Muscle layer of colon (tissue), 2 donors: ENCODE results near the gene MCFD2.
A peak's percentile ranks its signal among the peaks of the same experiment; 100 is the strongest.

Experiments
- H3K27ac ChIP-seq: one replicate; pipeline ENCODE4 v1.7.0; 2013; ENCODE audit warnings: low read depth, mild to moderate bottlenecking, low read length, moderate library complexity
- H3K27me3 ChIP-seq, 2 donors: one replicate each; pipeline ENCODE4 v1.7.0; 2013; ENCODE audit warnings: low read length in 2 of 2, mild to moderate bottlenecking in 2 of 2; ENCODE audit not compliant: insufficient read depth in 2 of 2, control insufficient read depth in 1 of 2
- H3K36me3 ChIP-seq: one replicate; pipeline ENCODE4 v1.7.0; 2013; ENCODE audit warnings: mild to moderate bottlenecking, low read length; ENCODE audit not compliant: insufficient read depth
- H3K4me1 ChIP-seq: one replicate; pipeline ENCODE4 v1.7.0; 2013; ENCODE audit warnings: mild to moderate bottlenecking, low read length; ENCODE audit not compliant: insufficient read depth
- H3K4me3 ChIP-seq, 2 donors: one replicate each; pipeline ENCODE4 v1.7.0; 2013; ENCODE audit warnings: low read length in 2 of 2, low read depth in 1 of 2, mild to moderate bottlenecking in 1 of 2, moderate library complexity in 1 of 2
- H3K9ac ChIP-seq: one replicate; pipeline ENCODE4 v1.7.0; 2013; ENCODE audit warnings: low read length
- H3K9me3 ChIP-seq: one replicate; pipeline ENCODE4 v1.7.0; 2013; ENCODE audit warnings: mild to moderate bottlenecking, low read length
- donor health status: abdominal sarcoma.
- donor health status: Adenocarcinoma of cecum.

Gene MCFD2

GRCh38 chr2:46951290-46952064, 35.9 kb upstream of the MCFD2 start:
- H3K4me1 ChIP-seq = peaks cover 14% of the 10 kb centered on the region
- H3K4me3 ChIP-seq = no peak overlapping the region
- no peak overlapping the region for H3K27ac ChIP-seq
- H3K9me3 ChIP-seq = no peaks in the 10 kb centered on the region
- H3K9ac ChIP-seq = no peak overlapping the region
- no peaks in the 10 kb centered on the region for H3K27me3 ChIP-seq
- H3K36me3 ChIP-seq = peaks cover 26% of the 10 kb centered on the region

- H3K27me3 ChIP-seq = no peaks in the 10 kb centered on the region
- H3K27ac ChIP-seq = no peak overlapping the region
- no peak overlapping the region for H3K4me3 ChIP-seq
- H3K4me1 ChIP-seq = peaks cover 7% of the 10 kb centered on the region
- H3K9ac ChIP-seq = no peak overlapping the region
- no peaks in the 10 kb centered on the region for H3K9me3 ChIP-seq
- peaks cover 18% of the 10 kb centered on the region for H3K36me3 ChIP-seq
Measured at GRCh38 chr2:46950314-46950713, 34.7 kb upstream of the MCFD2 start.

GRCh38 chr2:46947841-46948240, 32.2 kb upstream of the MCFD2 start:
- Histone ChIP-seq H3K9ac (no peak overlapping the region), H3K9me3 (no peaks in the 10 kb centered on the region), H3K4me3 (no peak overlapping the region), H3K36me3 (peaks cover 9% of the 10 kb centered on the region), H3K4me1 (peaks cover 9% of the 10 kb centered on the region), H3K27ac (no peak overlapping the region), H3K27me3 (no peaks in the 10 kb centered on the region)

- Histone ChIP-seq H3K27ac (no peak overlapping the region), H3K4me3 (no peak overlapping the region), H3K27me3 (no peaks in the 10 kb centered on the region), H3K36me3 (no peaks in the 10 kb centered on the region), H3K9me3 (no peaks in the 10 kb centered on the region), H3K9ac (no peak overlapping the region), H3K4me1 (peaks cover 18% of the 10 kb centered on the region)
Measured at GRCh38 chr2:46945671-46946070, 30.1 kb upstream of the MCFD2 start.

GRCh38 chr2:46943881-46944798, 28.5 kb upstream of the MCFD2 start:
- Histone ChIP-seq H3K4me1 (peaks cover 32% of the 10 kb centered on the region), H3K4me3 (no peak overlapping the region), H3K27ac (no peak overlapping the region), H3K27me3 (no peaks in the 10 kb centered on the region), H3K9me3 (no peaks in the 10 kb centered on the region), H3K9ac (no peak overlapping the region), H3K36me3 (no peaks in the 10 kb centered on the region)

DNA sequence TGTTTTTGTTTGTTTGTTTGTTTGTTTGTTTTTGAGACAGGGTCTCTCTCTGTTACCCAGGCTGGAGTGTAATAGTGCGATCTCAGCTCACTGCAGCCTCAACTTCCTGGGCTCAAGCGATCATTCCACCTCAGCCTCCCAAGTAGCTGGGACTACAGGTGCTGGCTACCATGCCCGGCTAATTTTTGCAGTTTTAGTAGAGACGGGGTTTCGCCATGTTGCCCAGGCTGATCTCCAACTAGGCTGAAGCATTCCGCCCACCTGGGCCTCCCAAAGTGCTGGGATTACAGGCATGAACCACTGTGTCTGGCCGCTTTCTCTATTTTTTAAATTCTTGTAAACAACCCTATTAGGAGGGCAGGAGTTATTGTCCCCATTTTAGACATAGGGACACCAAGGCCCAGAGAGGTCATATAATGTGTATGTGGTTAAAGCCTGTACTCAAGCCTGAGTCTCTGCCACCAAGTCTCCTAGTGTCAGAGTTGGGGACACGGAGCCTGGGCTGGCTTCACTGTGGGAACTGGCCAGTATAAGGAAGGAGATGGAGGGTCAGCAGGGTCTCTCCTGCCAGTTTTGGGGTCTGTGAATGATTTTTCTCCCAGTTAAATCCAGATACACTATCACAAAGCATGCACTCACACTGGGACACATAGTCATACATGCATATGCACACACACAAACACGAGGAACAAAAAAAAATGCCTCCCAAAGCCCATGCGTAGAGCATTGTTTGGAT, 27.5 kb upstream of the MCFD2 start:
- Histone ChIP-seq H3K4me3 (no peak overlapping the region), H3K27ac (no peak overlapping the region)

DNA sequence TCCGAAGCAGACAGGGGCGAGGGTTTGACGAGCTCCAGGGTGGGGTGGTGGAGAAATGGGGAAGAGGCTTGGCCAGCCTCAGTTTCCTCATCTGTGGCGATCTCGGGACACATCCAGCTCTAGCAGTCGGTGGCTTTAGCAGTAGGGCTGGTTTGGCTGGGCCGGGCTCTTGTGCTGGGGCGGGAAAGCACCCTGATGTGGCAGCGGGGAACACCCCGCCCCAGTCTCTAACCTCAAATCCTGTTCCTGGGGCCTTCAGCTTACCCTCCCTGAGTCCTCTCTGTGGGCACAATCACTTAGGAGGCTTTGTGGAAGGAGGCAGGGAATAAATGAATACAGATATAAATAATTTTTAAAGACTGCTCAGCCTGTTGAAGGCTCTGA, 26.5 kb upstream of the MCFD2 start:
- H3K27me3 ChIP-seq = no peaks in the 10 kb centered on the region
- peak overlapping the region; percentile 53 to 95 for H3K4me3 ChIP-seq
- peaks cover 32% of the 10 kb centered on the region for H3K4me1 ChIP-seq
- H3K36me3 ChIP-seq = no peaks in the 10 kb centered on the region
- H3K27ac ChIP-seq = peak overlapping the region; percentile 65
- no peaks in the 10 kb centered on the region for H3K9me3 ChIP-seq
- peak overlapping the region; percentile 61 for H3K9ac ChIP-seq

More for the DNA sequence above, 27.5 kb upstream of the MCFD2 start:
- H3K9ac ChIP-seq = no peak overlapping the region
- H3K4me1 ChIP-seq = peaks cover 32% of the 10 kb centered on the region
- H3K27me3 ChIP-seq = no peaks in the 10 kb centered on the region
- no peaks in the 10 kb centered on the region for H3K36me3 ChIP-seq
- H3K9me3 ChIP-seq = no peaks in the 10 kb centered on the region

DNA sequence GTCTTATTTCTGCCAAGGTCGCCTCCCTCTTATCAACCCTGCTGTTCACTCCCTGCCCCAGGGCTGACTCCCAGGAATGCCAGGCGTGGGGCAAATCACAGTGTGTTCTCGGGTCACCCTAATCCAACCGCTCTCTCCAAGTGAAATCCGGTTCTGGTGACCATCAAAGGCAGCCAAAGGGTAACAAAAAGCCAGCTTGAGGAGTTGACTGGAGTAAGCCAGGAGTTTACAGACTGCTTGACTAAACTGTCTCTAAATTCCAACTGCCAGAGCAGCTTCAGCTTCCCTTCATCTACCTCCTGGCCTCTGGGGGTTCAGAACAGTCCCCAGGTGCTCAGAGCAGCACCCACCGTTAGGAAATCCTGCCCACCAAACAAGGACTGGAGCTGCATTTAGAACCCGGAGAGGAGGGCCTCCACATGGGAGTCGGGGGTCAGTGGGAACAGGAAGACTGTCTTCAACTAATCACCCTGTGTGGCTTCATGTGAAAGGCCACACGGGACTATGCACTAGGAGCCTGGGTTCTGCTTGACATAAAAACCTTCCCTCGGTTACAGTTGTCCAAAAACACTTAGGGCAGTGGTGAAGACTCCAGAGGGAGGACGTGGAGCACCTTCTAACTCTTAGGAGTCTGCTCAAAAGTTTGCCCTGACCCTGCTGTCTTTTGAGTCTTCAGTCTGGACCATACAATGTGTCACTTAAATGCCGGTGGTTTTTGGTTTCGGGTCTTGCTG, 24.2 kb upstream of the MCFD2 start:
- H3K9me3 ChIP-seq = no peaks in the 10 kb centered on the region
- peak overlapping the region; percentile 87 for H3K27ac ChIP-seq
- no peak overlapping the region for H3K9ac ChIP-seq
- H3K27me3 ChIP-seq = no peaks in the 10 kb centered on the region
- peak overlapping the region; percentile 63 to 87 for H3K4me3 ChIP-seq
- H3K4me1 ChIP-seq = peaks cover 32% of the 10 kb centered on the region
- H3K36me3 ChIP-seq = no peaks in the 10 kb centered on the region

DNA sequence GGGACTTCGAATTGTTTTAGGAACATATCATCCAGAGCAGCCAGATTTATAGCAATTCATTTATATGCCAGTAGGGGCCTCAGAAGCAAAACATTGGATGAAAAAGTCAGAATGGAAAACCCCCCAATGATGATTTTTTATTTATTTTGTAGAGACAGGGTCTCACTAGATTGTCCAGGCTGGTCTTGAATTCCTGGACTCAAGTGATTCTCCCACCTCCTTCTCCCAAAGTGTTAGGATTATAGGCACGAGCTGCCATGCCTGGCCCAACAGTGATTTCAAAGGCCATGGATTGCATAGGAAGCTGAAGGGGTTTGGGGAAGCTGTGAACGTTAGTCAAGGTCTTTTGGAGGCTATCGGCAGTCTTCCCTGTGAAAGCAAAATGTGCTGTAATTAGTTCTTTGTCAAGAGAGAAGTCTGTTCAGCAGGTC, 21.9 kb upstream of the MCFD2 start:
- Histone ChIP-seq H3K4me3 (no peak overlapping the region), H3K4me1 (peaks cover 19% of the 10 kb centered on the region), H3K27ac (no peak overlapping the region), H3K27me3 (no peaks in the 10 kb centered on the region), H3K9ac (no peak overlapping the region), H3K36me3 (no peaks in the 10 kb centered on the region), H3K9me3 (no peaks in the 10 kb centered on the region)

GRCh38 chr2:46936566-46936965, 21.0 kb upstream of the MCFD2 start:
- H3K9me3 ChIP-seq = no peaks in the 10 kb centered on the region
- H3K27ac ChIP-seq = no peak overlapping the region
- H3K4me1 ChIP-seq = peaks cover 13% of the 10 kb centered on the region
- H3K36me3 ChIP-seq = no peaks in the 10 kb centered on the region
- no peak overlapping the region for H3K9ac ChIP-seq
- no peaks in the 10 kb centered on the region for H3K27me3 ChIP-seq
- H3K4me3 ChIP-seq = no peak overlapping the region
